ENCODE data around the gene FAM98B. TPM values are rescaled to one million over a fixed set of nuclear protein-coding genes. Genes with fewer than 3 reads are reported as not detected.

FAM98B gene
- total and polyA plus RNA-seq, 10 of the 15 experiments (the other 5 are each of a cell fraction or from before 2014, with no cell fraction given), result 1.3 to 36.7 (median 10.9) TPM

- H3K27ac ChIP-seq (ENCODE audit: control insufficient read depth, insufficient read depth), result no peak overlapping the region
- ATAC-seq (no peak), FAIRE-seq (no peak), DNase-seq (ENCODE audit: low read depth, low spot score) (no peak)
- H3K9me3 ChIP-seq (replicated peaks; ENCODE audit: control insufficient read depth, insufficient read depth, low read length), result no peaks in the 10 kb centered on the region
- CTCF ChIA-PET, result interaction anchor here (1.1 to 7.2 kb wide), 5 partner anchors 22 to 232 kb away, joined by 3 to 219 read pairs (median 34); partner anchors contain the start of gene FAM98B
- RAD21 ChIA-PET (ENCODE audit: unreplicated experiment), result interaction anchor here (4.4 to 7.2 kb wide), 2 partner anchors 211 to 223 kb away, joined by 27 to 148 read pairs; no protein-coding TSS in a partner anchor
- no peak overlapping the region for H2AFZ ChIP-seq (ENCODE audit: control insufficient read depth, low read depth, low read length)
- intact Hi-C loops (cut with micrococcal nuclease; ENCODE audit: unreplicated experiment), result no loop called here
- no peak overlapping the region for H3K4me3 ChIP-seq
- H3K27me3 ChIP-seq (replicated peaks in 1 of 2; ENCODE audit: control insufficient read depth in 2 of 2, insufficient read depth in 2 of 2, low read length in 1 of 2), result no peaks in the 10 kb centered on the region
- POLR2A ChIA-PET, result no interaction called here
- H3K9ac ChIP-seq (ENCODE audit: control insufficient read depth, insufficient read depth, low read length), result no peak overlapping the region
- SMC1A ChIA-PET (ENCODE audit: uncharacterized antibody, unreplicated experiment), result interaction anchor here (0.9 to 7.2 kb wide), 8 partner anchors 9 to 481 kb away, joined by 3 to 138 read pairs (median 16); no protein-coding TSS in a partner anchor
- in situ Hi-C loops (cut with MboI), result no loop called here
- 100% methylated on average over 1 of the region's 1 CpG for WGBS (ENCODE audit: insufficient coverage, insufficient replicate concordance, low lambda C conversion rate, missing lambda C conversion rate)
- H3K79me2 ChIP-seq (ENCODE audit: control insufficient read depth, insufficient read depth, low read length), result no peaks in the 10 kb centered on the region
- peaks cover 3 to 15% of the 10 kb centered on the region in 2 experiments; a peak in 3 of 4 replicates for H3K36me3 ChIP-seq (ENCODE audit: control insufficient read depth in 2 of 2, insufficient read depth in 2 of 2, low read length in 1 of 2)
- no peaks in the 10 kb centered on the region for H3K4me1 ChIP-seq (ENCODE audit: control insufficient read depth, insufficient read depth, low read length)
- H4K20me1 ChIP-seq (ENCODE audit: control insufficient read depth, insufficient read depth), result no peaks in the 10 kb centered on the region
- BruUV-seq (replicated peaks), result no TSS peak
- no peak overlapping the region for H3K4me2 ChIP-seq (ENCODE audit: control insufficient read depth, insufficient read depth)
- TF ChIP-seq REST (IDR thresholded peaks at IDR 0.05; ENCODE audit: low read depth, low read length) (no peak), EP300 (IDR thresholded peaks at IDR 0.05; ENCODE audit: borderline replicate concordance in 1 of 2, control insufficient read depth in 1 of 2, low read depth in 2 of 2, low read length in 2 of 2) (no peak), CUX1 (IDR thresholded peaks at IDR 0.05; ENCODE audit: insufficient replicate concordance, low read depth, low read length) (no peak), JUND (IDR thresholded peaks at IDR 0.05; ENCODE audit: low read depth, low read length) (no peak), CBX3 (IDR thresholded peaks at IDR 0.05; ENCODE audit: borderline replicate concordance, low read depth) (no peak), POLR2AphosphoS5 (IDR thresholded peaks at IDR 0.05; ENCODE audit: low read length) (no peak), STAT3 (IDR thresholded peaks at IDR 0.05; ENCODE audit: low read depth, low read length) (no peak), YY1 (IDR thresholded peaks at IDR 0.05; ENCODE audit: low read depth, low read length) (no peak), GATAD2B (conservative IDR thresholded peaks at IDR 0.05; ENCODE audit: low read depth) (no peak), ELK1 (IDR thresholded peaks at IDR 0.05; ENCODE audit: low read depth, low read length) (no peak), PBX3 (IDR thresholded peaks at IDR 0.05; ENCODE audit: insufficient replicate concordance, low read depth, low read length) (no peak), RAD21 (IDR thresholded peaks at IDR 0.05; ENCODE audit: insufficient read depth, low read depth, low read length) (no peak)
These were observed 22.2 kb downstream of the FAM98B start for GRCh38 chr15:38476120-38476519.

Measured in GM12878 (cell line).